Hippocampal formation (tissue), 2 donors: ENCODE results near the gene PARM1.

ENCODE experiments used
- DNase-seq, 2 donors: peaks; one replicate each; lab custom pipeline; 2025; lab: John Stamatoyannopoulos, UW

PARM1 gene

GRCh38 chr4:75030649-75031235, 97.8 kb downstream of the PARM1 start:
- DNase-seq = no peak

GRCh38 chr4:75031775-75032174, 98.9 kb downstream of the PARM1 start:
- no peak for DNase-seq

GRCh38 chr4:75034523-75034922, 101.6 kb downstream of the PARM1 start:
- DNase-seq = no peak

- DNase-seq = no peak
Measured at GRCh38 chr4:75035321-75035720, 102.4 kb downstream of the PARM1 start.

GRCh38 chr4:75036046-75036830, 103.3 kb downstream of the PARM1 start:
- DNase-seq = no peak

- DNase-seq = no peak
Measured at GRCh38 chr4:75037252-75037651, 104.3 kb downstream of the PARM1 start.

GRCh38 chr4:75038376-75038775, 105.5 kb downstream of the PARM1 start:
- DNase-seq = no peak

- DNase-seq = no peak
Measured at GRCh38 chr4:75040703-75041102, 107.8 kb downstream of the PARM1 start.

- no peak for DNase-seq
Measured at GRCh38 chr4:75042601-75043208, 109.8 kb downstream of the PARM1 start.

- no peak for DNase-seq
Measured at GRCh38 chr4:75046226-75046625, 113.3 kb downstream of the PARM1 start.

- no peak for DNase-seq
Measured at GRCh38 chr4:75046641-75047040, 113.7 kb downstream of the PARM1 start.

GRCh38 chr4:75048208-75048879, 115.4 kb downstream of the PARM1 start:
- no peak for DNase-seq

- DNase-seq = no peak
Measured at GRCh38 chr4:75051431-75051830, 118.5 kb downstream of the PARM1 start.

GRCh38 chr4:75053352-75053751, 120.4 kb downstream of the PARM1 start:
- DNase-seq = no peak

- DNase-seq = no peak
Measured at GRCh38 chr4:75054078-75054477, 121.2 kb downstream of the PARM1 start.

- no peak for DNase-seq
Measured at GRCh38 chr4:75056277-75056676, 123.4 kb downstream of the PARM1 start.

GRCh38 chr4:75057369-75057768, 124.5 kb downstream of the PARM1 start:
- no peak for DNase-seq

GRCh38 chr4:75058486-75058885, 125.6 kb downstream of the PARM1 start:
- no peak for DNase-seq

- DNase-seq = no peak
Measured at GRCh38 chr4:75063433-75063832, 130.5 kb downstream of the PARM1 start.

- DNase-seq = no peak
Measured at GRCh38 chr4:75065909-75066308, 133.0 kb downstream of the PARM1 start.

- DNase-seq = no peak
Measured at GRCh38 chr4:75069493-75070074, 136.7 kb downstream of the PARM1 start.

- no peak for DNase-seq
Measured at GRCh38 chr4:75071317-75071716, 138.4 kb downstream of the PARM1 start.
